Measurements from ENCODE around the gene AHI1. TPM values are rescaled to one million over a fixed set of nuclear protein-coding genes. Genes with fewer than 3 reads are reported as not detected.

Gene AHI1
- total and polyA plus RNA-seq, 2 of the 13 experiments (the other 11 are each of a cell fraction or from before 2014, with no cell fraction given): 7.2 to 18.6 TPM

DNA sequence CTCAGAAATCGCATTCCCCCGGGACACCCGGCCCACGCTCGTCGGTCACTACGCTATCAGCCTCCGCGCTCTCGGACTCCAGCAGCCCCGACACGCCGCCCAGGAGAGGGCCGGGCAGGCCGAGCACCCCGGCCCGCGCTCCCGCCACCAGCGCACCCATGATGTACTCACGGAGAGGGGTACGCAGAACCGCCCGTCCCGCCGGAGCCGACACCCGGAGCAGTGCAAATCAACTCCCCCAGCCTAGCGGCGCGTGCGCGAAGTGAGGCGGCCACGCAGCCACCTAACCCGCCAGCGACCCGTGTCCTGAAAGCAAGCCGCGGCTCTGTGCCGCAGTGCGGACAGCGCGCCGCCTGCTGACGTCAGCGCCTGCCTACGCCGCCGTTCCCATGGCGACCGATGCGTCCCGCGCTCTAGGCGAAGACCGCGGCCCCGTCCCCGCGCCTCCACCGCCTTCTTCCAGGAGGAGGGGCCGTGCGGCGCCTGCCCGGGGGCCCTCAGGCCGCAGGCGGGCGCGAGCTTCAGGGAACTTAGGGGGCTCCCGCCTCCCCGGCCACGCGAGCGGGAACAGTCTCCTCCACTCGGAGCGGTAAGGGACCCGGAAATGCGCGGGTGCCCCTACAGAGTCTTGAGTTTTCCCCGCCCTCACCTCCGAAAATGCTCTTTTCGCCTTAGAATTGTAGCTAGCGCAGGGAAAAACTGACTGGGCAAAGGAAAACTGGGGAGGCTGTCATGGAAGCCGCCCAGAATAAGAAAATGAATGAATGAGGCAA lies at the start of gene AHI1 (continued):
- TF ChIP-seq, protein P1, sequence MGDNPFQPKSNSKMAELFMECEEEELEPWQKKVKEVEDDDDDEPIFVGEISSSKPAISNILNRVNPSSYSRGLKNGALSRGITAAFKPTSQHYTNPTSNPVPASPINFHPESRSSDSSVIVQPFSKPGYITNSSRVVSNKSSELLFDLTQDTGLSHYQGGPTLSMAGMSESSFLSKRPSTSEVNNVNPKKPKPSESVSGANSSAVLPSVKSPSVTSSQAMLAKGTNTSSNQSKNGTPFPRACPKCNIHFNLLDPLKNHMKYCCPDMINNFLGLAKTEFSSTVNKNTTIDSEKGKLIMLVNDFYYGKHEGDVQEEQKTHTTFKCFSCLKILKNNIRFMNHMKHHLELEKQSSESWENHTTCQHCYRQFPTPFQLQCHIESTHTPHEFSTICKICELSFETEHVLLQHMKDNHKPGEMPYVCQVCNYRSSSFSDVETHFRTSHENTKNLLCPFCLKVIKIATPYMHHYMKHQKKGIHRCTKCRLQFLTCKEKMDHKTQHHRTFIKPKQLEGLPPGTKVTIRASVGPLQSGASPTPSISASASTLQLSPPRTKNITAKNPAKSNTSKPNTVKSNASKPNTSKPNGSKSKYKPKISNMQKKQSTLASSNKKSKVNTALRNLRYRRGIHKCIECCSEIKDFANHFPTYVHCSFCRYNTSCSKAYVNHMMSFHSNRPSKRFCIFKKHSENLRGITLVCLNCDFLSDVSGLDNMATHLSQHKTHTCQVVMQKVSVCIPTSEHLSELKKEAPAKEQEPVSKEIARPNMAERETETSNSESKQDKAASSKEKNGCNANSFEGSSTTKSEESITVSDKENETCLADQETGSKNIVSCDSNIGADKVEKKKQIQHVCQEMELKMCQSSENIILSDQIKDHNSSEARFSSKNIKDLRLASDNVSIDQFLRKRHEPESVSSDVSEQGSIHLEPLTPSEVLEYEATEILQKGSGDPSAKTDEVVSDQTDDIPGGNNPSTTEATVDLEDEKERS (CRISPR knock-in tag; IDR thresholded peaks at IDR 0.05): peak; percentile 52; the same call in 1 of the 2 replicates
- TF ChIP-seq, protein P2, sequence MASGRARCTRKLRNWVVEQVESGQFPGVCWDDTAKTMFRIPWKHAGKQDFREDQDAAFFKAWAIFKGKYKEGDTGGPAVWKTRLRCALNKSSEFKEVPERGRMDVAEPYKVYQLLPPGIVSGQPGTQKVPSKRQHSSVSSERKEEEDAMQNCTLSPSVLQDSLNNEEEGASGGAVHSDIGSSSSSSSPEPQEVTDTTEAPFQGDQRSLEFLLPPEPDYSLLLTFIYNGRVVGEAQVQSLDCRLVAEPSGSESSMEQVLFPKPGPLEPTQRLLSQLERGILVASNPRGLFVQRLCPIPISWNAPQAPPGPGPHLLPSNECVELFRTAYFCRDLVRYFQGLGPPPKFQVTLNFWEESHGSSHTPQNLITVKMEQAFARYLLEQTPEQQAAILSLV (CRISPR knock-in tag; IDR thresholded peaks at IDR 0.05; ENCODE audit: borderline replicate concordance): peak; percentile 98
- TF ChIP-seq HOXD1 (CRISPR knock-in tag; IDR thresholded peaks at IDR 0.05) (no peak; the same call in 1 of the 2 replicates), ZNF589 (CRISPR knock-in tag; conservative IDR thresholded peaks at IDR 0.05) (peak; percentile 90; the same call in 1 of the 2 replicates), NAIF1 (CRISPR knock-in tag; IDR thresholded peaks at IDR 0.05; ENCODE audit: borderline replicate concordance) (peak; percentile 98), SRSF9 (IDR thresholded peaks at IDR 0.05; ENCODE audit: borderline replicate concordance, insufficient read depth, low read depth, low read length, poor library complexity, severe bottlenecking) (no peak), ZNF749 (CRISPR knock-in tag; IDR thresholded peaks at IDR 0.05; ENCODE audit: borderline replicate concordance) (peak; percentile 96), STAG1 (CRISPR knock-in tag; IDR thresholded peaks at IDR 0.05) (no peak), TAF15 (IDR thresholded peaks at IDR 0.05; ENCODE audit: low read depth, low read length, poor library complexity, severe bottlenecking) (no peak), ZNF629 (CRISPR knock-in tag; conservative IDR thresholded peaks at IDR 0.05) (peak; percentile 36; the same call in 1 of the 2 replicates), ZNF816 (CRISPR knock-in tag; IDR thresholded peaks at IDR 0.05; ENCODE audit: borderline replicate concordance) (peak; percentile 69; the same call in 1 of the 2 replicates), ZMAT3 (CRISPR knock-in tag; conservative IDR thresholded peaks at IDR 0.05) (peak; percentile 88), MTF1 (CRISPR knock-in tag; IDR thresholded peaks at IDR 0.05) (peak; percentile 69; the same call in 1 of the 2 replicates), KLF11 (CRISPR knock-in tag; IDR thresholded peaks at IDR 0.05) (no peak), HMGA1 (CRISPR knock-in tag; conservative IDR thresholded peaks at IDR 0.05) (no peak), MZF1 (CRISPR knock-in tag; IDR thresholded peaks at IDR 0.05; ENCODE audit: borderline replicate concordance) (0 out of 2 replicates have a peak, but pooled peaks have one; percentile 65), TBX3 (IDR thresholded peaks at IDR 0.05; ENCODE audit: borderline replicate concordance) (peak; percentile 82)
- TF ChIP-seq, protein P3, sequence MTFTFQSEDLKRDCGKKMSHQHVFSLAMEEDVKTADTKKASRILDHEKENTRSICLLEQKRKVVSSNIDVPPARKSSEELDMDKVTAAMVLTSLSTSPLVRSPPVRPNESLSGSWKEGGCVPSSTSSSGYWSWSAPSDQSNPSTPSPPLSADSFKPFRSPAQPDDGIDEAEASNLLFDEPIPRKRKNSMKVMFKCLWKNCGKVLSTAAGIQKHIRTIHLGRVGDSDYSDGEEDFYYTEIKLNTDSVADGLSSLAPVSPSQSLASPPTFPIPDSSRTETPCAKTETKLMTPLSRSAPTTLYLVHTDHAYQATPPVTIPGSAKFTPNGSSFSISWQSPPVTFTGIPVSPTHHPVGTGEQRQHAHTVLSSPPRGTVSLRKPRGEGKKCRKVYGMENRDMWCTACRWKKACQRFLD (CRISPR knock-in tag; IDR thresholded peaks at IDR 0.05; ENCODE audit: borderline replicate concordance): peak; percentile 55; the same call in 1 of the 2 replicates
- TF ChIP-seq, protein P4, sequence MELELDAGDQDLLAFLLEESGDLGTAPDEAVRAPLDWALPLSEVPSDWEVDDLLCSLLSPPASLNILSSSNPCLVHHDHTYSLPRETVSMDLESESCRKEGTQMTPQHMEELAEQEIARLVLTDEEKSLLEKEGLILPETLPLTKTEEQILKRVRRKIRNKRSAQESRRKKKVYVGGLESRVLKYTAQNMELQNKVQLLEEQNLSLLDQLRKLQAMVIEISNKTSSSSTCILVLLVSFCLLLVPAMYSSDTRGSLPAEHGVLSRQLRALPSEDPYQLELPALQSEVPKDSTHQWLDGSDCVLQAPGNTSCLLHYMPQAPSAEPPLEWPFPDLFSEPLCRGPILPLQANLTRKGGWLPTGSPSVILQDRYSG (CRISPR knock-in tag; IDR thresholded peaks at IDR 0.05): peak; percentile 90
